NK-92 treated with Interleukin-12 subunit alpha and Interleukin-12 subunit beta, amount 100 ng/mL, for 24 hours (cell line): ENCODE data around the gene CLEC11A.

Experiments used
- DNase-seq: peaks from one replicate; lab custom pipeline; 2025; lab: John Stamatoyannopoulos, UW

The CLEC11A gene, protein sequence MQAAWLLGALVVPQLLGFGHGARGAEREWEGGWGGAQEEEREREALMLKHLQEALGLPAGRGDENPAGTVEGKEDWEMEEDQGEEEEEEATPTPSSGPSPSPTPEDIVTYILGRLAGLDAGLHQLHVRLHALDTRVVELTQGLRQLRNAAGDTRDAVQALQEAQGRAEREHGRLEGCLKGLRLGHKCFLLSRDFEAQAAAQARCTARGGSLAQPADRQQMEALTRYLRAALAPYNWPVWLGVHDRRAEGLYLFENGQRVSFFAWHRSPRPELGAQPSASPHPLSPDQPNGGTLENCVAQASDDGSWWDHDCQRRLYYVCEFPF

DNA sequence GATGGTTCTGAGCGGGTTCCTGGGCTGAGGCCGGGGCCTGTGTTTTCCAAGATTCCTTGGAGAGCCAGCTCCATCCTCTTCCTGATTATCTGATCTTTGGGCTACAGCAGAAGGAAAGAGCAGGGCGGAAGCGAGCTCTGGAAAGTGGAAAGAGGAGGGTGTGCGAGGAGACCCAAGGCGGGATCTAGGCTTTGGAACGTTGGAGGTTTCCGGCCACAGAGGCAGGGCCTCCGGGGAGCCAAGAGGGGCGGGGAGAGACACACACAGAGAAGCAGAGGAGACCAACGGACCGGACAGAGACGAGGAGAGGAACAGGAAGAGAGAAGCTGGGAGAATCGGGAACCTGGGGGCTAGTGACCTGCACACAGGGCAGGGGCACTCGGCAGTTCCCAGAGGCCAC, at the start of gene CLEC11A:
Gene CLEC11A, plus strand, starts transcription at position 296 of the 400 bp plus-strand sequence. CDS start 162 bp downstream, outside the sequence.
- DNase-seq = no peak

GRCh38 chr19:50676625-50677197, 46.5 kb upstream of the CLEC11A start:
- no peak for DNase-seq

GRCh38 chr19:50677636-50678035, 45.5 kb upstream of the CLEC11A start:
- DNase-seq = no peak

DNA sequence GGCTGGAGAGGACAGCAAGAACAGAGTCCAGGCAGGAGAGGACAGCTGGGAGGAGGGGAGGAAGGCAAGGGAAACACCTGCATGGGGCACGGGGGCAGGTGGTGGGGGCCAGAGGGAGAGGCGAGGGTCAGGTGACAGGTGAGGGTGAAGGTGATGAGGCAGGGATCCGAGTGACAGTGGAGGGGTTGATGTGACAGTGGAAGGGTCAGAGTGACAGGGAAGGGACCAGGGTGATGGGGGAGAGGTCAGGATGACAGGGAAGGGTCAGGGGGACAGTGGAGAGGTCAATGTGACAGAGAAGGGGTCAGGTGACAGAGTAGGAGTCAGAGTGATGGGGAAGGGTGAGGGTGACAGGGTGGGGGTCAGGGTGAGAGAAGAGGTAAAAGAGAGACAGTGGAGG, 44.8 kb upstream of the CLEC11A start:
- DNase-seq = no peak

DNA sequence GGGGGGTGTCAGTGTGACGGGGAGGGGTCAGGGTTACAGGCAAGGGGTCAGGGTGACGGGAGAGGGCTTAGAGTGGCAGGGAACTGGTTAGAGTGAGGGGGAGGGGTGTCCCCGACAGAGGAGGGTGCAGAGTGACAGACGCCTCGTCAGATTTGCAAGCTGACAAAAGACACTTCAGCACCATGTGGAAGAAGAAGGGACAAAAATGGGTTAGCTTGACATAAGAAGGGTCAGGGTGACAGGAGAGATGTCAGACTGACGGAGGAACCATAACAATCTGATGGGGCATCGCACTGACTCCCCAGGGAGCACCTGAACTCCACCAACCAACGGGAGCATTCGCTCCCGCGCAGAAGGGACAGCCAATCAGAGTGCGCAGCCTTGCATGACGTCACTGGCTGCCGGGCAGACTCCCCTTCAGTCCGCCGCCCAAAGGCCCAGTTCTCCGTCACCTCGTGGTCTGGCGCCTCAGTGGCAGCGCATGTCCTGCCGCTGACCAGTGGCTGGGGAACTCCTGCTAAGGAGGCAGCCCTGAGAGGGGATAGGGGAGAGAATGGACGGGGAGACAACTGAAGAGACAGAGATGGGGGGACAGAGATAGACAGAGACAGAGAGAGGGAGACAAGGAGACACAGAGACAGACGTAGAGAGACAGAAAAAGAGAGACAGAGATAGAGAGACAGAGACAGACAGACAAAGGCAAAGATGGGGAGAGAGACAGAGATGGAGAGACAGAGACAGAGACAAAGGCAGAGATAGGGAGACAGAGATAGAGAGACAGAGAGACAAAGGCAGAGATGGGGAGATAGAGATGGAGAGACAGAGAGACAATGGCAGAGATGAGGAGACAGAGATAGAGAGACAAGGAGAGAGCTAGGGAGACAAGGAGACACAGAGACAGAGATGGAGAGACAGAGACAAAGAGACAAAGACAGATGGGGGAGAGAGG, 43.7 kb upstream of the CLEC11A start:
- DNase-seq = peak; percentile 71

DNA sequence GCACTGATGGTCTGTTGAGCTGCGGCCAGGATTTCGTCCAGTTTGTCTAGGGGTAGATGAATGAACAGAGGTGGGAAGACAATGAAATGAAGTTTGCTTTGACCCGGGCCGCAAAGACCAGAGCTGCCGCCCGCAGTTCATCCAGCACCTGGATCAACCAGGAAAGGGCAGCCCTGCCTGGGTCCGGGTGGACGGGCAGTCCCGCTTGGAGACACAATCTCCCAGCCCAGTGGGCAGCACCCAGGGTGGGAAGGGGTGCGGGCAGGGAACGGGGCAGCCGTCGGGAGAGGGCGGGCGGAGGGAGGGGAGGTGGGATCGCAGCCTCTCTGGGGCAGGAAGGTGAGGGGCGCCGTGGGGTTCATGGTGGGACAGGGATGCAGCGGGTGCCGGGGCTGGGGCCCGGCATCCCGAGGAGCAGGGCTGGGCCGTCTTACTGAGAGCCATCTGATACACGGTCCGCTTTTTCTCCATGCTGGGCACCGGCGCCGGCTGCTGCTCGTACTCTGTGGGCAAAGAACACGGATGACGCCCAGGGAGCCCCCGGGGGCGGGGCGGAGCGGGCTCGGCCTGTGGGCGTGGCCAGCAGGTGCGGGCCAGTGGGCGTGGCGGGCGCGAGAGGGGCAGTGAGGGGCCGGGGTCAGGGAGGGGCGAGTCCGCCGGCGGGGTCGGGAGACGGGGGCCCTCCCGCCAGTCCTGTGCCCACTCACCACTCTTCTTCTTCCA, 36.7 kb upstream of the CLEC11A start:
- no peak for DNase-seq

DNA sequence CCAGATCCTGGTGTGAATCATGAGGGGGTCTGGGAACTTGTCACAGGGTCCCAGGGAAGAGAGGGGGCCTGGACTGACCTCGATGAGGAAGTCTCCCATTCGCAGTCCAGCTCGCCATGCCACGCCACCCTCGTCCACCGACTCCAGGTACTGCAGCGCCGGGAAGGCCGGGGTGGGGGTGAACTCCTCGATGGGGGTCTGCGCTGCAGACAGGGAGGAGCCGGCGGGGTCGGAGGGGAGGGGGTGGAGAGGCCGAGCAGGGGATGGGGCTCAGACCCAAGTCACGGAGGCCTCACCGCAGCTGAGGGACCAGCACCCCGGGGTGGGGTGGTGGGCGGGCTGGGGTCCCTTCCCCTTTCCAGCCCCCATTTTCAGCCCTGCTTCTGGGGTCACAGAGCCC, 34.4 kb upstream of the CLEC11A start:
- no peak for DNase-seq

- no peak for DNase-seq
Measured at GRCh38 chr19:50690439-50690838, 32.7 kb upstream of the CLEC11A start.

- DNase-seq = no peak
Measured at GRCh38 chr19:50693064-50693975, 29.8 kb upstream of the CLEC11A start.

DNA sequence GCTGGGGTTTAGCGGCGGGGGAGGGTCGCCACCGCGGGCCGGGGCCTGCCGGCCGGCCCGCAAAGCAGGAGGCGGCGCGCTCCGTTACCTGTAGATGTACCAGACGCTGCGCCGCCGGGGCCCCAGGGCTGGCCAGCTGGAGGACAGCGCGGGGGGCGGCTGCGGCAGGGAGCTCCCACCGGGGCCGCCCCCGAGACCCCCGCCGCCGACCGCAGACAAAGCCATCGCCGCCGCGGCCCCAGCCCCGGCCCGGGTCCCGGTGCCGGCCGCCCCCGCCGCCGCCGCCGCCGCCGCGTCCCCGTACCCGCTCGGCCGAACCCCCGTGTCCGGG, 28.4 kb upstream of the CLEC11A start:
- no peak for DNase-seq

DNA sequence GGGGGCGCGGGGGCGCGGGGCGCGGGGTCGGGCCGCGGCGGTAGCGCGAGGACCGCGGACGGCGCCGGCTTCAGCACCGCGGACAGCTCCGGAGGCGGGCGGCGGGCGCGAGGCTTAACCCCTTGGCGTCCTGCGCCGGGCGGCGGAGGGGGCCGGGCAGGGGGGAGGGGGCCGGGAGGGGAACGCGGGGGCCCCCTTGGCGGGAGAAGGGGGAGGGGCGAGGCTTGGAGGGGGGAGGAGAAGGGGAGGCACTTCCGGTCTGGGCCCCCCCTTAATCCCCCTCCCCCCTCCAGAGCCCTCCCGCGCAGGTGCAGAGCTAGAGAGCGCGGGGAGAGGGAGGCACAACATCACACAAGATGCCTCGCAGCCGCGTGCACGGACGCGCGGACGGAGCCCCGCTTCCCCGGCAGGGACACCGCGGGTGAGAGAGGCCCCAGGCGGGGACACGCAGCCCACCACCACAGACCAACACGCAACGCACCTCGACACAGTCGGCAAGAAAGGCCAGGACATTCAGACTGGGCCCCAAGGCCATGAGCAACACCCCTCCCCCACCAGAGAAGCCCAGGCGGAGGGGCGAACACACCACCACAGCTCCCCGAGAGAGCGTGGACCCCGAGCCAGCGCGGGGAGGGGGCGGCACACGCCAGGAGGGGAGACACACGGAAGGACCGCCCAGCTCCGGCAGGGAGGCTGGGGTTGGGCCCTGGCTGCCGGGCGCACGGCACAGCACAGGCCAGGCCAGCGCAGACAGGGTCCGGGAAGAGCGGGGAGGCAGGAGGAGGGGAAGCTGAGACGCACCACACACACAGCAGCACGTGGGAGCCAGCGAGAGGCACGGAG, 27.7 kb upstream of the CLEC11A start:
- DNase-seq = no peak

DNA sequence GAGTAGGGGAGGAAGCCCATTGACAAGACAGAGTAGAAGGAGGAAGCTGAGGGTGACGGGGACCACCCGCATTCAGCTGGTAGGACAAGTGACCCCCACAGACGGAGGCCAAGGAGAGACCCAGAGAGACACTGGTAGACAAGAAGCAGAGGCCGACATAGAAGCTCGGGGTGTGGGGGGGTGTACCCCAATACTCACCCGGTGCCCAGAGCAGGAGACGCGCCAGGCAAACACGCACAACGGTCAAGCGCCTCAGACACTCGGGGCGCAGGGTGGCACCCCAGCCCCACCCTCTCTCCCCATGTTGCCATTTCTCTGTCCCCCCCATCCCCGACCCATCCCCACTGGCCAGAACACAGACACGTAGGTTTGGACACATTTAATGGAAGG, 27.1 kb upstream of the CLEC11A start:
- DNase-seq = no peak

DNA sequence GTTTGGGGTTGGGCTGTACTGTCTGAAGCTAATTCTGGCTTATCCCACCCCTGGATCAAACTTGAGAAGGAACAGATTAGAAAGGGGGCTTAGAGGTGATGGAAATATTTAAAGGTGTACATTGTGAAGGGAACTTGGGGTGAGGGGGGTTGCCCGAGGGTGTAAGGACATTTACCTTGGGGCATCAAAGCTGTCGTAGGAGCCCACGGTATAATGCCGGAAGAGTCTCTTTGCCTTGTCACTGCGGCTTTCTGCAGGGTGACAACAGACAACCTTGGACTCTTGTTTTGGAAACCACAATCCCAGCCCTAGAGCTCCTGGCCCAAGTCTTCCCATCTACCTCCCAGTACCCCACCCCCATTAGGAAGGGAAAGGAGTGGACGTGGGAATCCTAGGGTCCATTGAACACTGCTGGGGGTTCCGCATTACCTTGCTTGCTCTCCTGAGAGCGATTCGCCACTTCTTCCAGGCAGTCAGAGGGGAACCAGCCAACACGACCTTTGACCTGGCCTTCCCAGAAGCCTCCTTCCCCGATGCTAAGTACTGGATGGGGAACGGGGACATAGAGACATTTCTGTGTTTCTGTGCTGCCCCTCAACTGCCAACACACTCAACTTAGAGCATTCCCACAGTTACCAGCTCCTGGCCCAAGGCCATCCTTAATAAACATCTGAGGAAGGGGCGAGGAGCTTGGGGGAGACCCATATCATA, 25.6 kb upstream of the CLEC11A start:
- DNase-seq = no peak

DNA sequence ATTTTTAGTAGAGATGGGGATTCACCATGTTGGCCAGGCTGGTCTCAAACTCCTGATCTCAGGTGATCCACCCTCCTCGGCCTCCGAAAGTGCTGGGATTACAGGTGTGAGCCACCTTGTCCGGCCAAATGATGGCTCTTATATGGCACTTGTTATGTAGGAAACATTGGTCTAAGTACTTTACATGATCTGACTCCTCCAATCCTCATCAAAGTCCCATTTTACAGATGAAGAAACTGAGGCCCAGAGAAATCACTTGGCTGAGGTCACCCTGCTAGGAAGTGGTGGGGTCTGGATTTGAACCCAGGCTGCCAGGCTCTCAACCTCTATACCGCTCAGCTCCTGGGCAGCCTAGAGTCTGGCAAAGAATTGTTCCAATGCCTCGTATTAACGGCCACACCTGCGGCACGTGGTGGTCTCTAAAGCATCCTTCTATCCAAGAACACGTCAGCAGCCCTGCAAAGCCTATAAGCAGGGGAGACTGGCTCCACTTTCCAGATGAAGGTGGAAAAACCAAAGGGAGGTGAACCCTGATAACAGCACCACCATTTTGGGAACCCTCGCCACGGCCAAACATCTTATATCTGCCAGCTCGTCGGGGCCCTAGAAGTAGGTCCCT, 21.7 kb upstream of the CLEC11A start:
- DNase-seq = no peak

DNA sequence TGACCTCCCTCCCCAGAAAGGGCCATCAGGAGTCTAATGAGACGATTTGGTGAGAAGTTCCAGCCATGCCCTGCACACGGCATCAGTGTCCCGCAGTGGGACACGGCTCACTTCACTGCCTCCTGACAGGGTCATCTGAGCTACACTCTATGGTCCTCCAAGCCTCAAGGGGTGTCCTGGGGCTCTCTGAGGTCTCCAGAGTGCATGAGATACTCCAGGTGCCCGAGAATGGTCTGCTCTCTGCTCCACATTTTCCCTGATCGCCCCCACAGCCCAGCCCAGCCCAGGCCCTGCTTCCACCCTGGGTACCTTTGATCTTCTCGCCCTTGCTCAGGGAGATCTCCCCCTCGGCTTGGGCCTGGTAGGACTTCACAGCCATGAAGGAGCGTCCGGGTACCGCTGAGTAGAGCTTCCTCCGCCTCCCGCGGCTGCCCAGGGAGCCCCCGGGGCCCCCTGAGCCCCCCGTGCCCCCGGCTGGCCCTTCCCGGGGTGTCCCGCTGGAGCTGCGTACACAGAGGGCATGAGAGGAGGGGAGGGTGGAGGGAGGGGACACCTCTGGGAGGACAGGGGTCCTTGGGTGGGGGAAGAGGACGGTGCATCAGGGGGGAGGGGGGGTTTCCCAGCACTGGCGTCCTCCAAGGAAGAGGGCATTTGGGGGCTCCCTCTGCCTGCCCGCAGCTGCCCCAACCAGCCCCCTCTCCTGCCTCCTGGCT, 20.9 kb upstream of the CLEC11A start:
- no peak for DNase-seq

GRCh38 chr19:50702871-50703829, 20.0 kb upstream of the CLEC11A start:
- no peak for DNase-seq
